LNCaP clone FGC (cell line): ENCODE data around the gene DOC2B.

Experiments
- DNase-seq: peaks from one replicate; pipeline ENCODE4 v3.0.0-alpha.2; 2011; ENCODE audit warnings: low read depth
- H3K4me3 ChIP-seq: 2 replicates; pipeline ENCODE4 v1.5.1; 2011; ENCODE audit warnings: mild to moderate bottlenecking, low read depth, low read length, control low read depth
- TF ChIP-seq, protein P1 (sequence below): IDR thresholded peaks from 2 replicates; pipeline ENCODE4 v1.5.1; 2012; ENCODE audit warnings: mild to moderate bottlenecking; ENCODE audit not compliant: control insufficient read depth, insufficient read depth; ENCODE audit errors: extremely low read depth

Gene DOC2B

DNA sequence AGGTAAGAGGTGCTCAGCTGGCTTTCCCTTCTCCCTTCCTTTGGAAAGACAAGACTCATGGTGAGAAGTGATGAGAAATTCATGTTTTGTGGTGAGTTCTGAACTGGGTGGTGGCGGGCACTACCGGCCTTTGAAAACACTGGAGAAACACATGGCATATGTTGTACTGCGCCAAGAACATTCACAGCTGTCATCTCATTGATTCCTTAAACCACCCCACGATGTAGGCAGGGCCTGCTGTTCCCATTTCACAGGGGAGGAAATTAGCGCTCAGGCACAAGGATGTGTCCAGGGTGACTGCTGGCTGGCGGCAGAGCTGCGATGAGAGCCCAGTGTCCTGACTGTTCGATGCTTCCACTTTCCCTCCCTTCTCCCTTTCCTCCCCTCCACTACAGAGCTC is 1.6 kb upstream of the DOC2B start:
- no peak overlapping the region for H3K4me3 ChIP-seq
- DNase-seq = no peak
- TF ChIP-seq, protein P1, sequence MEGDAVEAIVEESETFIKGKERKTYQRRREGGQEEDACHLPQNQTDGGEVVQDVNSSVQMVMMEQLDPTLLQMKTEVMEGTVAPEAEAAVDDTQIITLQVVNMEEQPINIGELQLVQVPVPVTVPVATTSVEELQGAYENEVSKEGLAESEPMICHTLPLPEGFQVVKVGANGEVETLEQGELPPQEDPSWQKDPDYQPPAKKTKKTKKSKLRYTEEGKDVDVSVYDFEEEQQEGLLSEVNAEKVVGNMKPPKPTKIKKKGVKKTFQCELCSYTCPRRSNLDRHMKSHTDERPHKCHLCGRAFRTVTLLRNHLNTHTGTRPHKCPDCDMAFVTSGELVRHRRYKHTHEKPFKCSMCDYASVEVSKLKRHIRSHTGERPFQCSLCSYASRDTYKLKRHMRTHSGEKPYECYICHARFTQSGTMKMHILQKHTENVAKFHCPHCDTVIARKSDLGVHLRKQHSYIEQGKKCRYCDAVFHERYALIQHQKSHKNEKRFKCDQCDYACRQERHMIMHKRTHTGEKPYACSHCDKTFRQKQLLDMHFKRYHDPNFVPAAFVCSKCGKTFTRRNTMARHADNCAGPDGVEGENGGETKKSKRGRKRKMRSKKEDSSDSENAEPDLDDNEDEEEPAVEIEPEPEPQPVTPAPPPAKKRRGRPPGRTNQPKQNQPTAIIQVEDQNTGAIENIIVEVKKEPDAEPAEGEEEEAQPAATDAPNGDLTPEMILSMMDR = no peak

- no peak for DNase-seq
- no peak overlapping the region for H3K4me3 ChIP-seq
- TF ChIP-seq, protein P1 = no peak
These were observed 751 bp upstream of the DOC2B start for GRCh38 chr17:182050-182751.

DNA sequence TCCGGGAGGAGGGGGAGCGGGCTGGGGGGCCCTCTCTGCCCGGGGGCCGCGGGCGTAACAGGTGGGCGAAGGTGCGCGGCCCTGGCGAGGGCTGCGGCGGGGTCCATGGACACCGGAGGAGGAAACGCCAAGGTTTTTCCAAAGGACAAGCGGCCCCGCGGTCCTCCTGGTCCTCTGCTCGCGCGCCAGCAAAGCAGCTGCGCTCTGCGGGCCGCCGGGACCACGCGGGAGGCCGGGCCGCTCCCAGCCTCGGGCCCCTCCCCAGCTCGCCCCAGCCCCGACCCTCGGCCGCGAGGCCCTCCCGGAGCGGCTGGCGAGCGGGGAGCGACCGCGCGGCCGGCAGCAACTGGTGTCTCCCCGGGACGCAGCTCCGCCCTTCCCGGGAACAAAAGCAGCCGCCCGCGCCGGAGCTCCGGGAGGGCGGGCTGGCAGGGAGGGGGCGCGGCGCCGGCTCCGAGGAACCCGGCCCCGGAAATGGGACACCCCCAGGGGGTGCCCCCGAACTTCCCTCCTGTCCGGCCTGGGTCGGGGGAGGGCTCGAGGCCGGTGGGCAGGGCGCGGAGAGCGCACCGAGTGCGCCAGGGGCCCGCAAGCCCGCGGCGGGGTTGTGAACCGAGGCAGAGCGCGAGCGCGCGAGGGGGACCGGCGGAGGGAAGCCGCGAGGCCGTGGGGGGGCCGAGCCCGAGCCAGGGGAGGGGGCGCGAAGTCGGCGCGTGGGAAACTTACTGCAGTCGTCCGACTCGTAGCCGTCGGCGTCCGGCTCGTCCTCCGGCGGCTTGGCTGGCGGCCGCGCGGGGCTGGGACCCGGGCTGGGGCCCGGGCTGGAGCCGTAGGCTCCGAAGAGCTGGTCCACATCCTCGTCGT is 837 bp downstream of the DOC2B start:
- TF ChIP-seq, protein P1 = no peak
- H3K4me3 ChIP-seq = no peak overlapping the region
- DNase-seq = no peak

DNA sequence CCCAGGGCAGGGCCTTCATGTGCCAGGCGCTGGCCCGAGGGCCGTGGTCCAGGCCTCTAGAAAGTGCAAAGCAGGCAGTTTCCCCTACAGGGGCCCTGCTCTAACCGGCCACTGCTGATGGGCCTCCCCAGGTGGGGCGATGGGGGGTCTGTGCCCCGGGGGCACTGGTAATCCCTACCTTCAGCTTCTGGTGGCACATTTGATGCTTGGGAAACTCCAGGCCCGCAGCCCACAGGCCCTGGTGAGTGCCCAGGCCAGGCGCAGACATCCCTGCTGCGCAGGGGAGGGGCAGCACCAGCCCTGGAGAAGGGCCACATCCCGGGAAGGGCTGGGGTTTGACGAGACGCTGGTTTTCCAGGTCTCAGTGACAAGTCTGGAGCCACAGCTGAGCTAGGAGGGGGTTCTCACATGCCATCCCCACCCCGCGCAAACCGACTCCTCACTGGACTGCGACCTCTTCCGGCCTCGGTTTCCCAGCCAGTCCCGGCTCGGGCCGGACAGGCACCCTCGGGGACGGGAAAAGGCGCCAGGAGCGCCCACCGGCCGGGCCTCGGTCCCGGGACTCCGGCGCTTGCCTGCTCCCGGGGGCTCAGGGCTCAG is 1.6 kb downstream of the DOC2B start:
- TF ChIP-seq, protein P1 = no peak
- H3K4me3 ChIP-seq = no peak overlapping the region
- no peak for DNase-seq

DNA sequence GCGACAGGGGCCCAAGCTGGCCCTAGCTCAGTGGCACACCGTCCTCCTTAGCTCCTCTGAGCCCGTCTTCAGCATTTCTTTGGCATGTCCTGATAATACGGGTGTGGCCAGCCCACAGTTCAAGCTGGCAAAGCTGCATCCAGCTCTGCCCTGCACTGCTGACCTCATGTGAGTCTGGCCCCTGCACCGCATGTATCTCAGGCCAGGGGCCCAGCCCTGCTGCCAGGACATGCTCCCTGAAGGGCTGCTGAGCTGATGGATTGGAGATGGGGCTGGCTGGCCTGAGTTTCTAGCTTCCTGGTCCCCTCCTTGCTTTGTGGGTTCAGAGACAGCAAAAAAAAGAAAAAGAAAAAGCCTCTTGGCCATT is 2.4 kb downstream of the DOC2B start:
- no peak overlapping the region for H3K4me3 ChIP-seq
- DNase-seq = no peak
- TF ChIP-seq, protein P1 = no peak

- TF ChIP-seq, protein P1 = no peak
- H3K4me3 ChIP-seq = no peak overlapping the region
- DNase-seq = no peak
These were observed 3.0 kb downstream of the DOC2B start for GRCh38 chr17:178292-179065.
